Astrocyte of the spinal cord (primary cell): Measurements from ENCODE around the gene MRPL45.

Experiments
- DNase-seq: peaks from one replicate; pipeline ENCODE4 v3.0.0; 2011; ENCODE audit warnings: low read depth, low spot score
- H3K4me3 ChIP-seq: 2 replicates; pipeline ENCODE4 v1.5.1; 2011; ENCODE audit warnings: low read depth, mild to moderate bottlenecking, low read length, moderate library complexity
- CTCF ChIP-seq: IDR thresholded peaks from 2 replicates; pipeline ENCODE4 v1.5.1; 2012; ENCODE audit warnings: low read depth, mild to moderate bottlenecking, low read length, inconsistent platforms
- in situ Hi-C: cut with HindIII; loops from 2 replicates; pipeline ENCODE4 v1.10.0; 2017; ENCODE audit warnings: low sequenced_read_pairs

Gene MRPL45

DNA sequence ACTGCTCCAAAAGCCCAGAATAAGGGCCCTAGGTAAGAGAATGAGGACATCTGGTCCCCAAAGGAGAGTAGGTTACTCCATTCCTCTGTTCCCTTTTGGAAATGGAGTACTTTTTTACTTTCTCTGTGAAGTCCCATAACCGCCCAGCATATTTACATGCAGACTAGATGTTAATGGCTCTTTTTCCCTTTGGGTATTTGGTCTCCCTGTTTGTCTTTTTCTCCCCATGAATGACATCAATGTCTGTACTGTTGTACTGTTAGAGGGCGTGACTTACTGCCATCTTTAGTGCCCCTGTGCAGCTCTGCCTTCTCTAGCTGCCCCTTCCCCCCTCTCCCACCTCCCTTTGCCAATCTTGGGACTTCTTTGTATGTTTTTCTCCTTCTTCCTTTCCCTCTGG is 27.8 kb downstream of the MRPL45 start:
- in situ Hi-C loops = no loop called here
- no peak overlapping the region for H3K4me3 ChIP-seq
- DNase-seq = no peak
- no peak for TF ChIP-seq CTCF

- no peak overlapping the region for H3K4me3 ChIP-seq
- in situ Hi-C loops = no loop called here
- TF ChIP-seq CTCF = no peak
- no peak for DNase-seq
These were observed 28.4 kb downstream of the MRPL45 start for GRCh38 chr17:38325221-38325851.

DNA sequence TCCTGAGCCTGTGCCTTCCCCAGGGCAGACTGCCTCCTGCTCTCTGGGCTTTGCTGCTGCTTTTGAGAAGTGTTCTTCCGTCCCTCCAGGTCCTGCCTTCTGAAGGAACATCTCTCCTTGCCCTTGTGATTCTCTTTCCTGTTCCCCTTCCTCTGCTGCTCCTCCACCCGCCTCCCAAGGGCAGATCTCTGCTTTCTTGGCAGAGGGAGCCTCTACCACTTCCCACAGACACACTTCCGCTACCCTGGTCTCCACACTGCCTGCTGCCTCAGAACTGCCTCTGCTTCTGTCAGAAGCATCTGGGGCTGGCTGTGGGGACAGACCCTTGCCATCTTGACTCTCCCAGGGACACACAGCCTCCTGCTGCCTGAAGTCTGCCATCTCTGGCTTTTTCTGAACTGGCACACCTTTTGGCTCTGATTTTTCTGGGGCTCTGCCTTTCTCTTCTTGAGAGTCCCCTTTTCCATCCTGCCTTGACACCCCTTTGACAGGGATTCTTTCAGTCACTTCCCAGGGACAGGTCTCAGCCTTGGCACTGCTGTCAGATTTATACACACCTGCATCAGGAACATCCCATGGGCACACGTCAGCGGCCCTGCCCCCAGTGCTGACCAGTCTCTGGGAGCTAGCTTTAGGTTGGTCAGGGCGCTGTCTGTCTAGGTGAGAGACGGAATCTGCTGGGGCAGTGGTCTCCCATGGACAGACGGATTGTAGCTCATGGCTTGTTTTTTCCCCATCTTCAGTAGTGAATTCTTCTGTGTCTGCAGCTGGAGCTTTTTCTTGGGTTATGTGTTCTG is 30.2 kb downstream of the MRPL45 start:
- in situ Hi-C loops = no loop called here
- TF ChIP-seq CTCF = no peak
- no peak for DNase-seq
- H3K4me3 ChIP-seq = no peak overlapping the region

- no peak for TF ChIP-seq CTCF
- no peak for DNase-seq
- in situ Hi-C loops = no loop called here
These were observed 31.0 kb downstream of the MRPL45 start for GRCh38 chr17:38327936-38328335.

GRCh38 chr17:38328620-38329019 is 31.7 kb downstream of the MRPL45 start:
- DNase-seq = no peak
- in situ Hi-C loops = no loop called here
- no peak for TF ChIP-seq CTCF

More at GRCh38 chr17:38327936-38328335, 31.0 kb downstream of the MRPL45 start:
- no peak overlapping the region for H3K4me3 ChIP-seq

GRCh38 chr17:38329284-38329683 is 32.3 kb downstream of the MRPL45 start:
- no peak for DNase-seq
- in situ Hi-C loops = no loop called here
- no peak for TF ChIP-seq CTCF
- H3K4me3 ChIP-seq = no peak overlapping the region

More at GRCh38 chr17:38328620-38329019, 31.7 kb downstream of the MRPL45 start:
- no peak overlapping the region for H3K4me3 ChIP-seq
